SU-DHL-6 (cell line): ENCODE data around the gene EFNB2.

ENCODE experiments used
- CTCF ChIP-seq: fragments of 200-600 bp; sonication (generic); IDR thresholded peaks from one replicate; pipeline ENCODE4 v1.5.1; 2017; ENCODE audit warnings: antibody characterized with exemption, mild to moderate bottlenecking, low read length, moderate library complexity; ENCODE audit not compliant: insufficient read depth, poor library complexity, severe bottlenecking
- EZH2phosphoT487 ChIP-seq: fragments of 200-600 bp; sonication (generic), shearing (Covaris generic); conservative IDR thresholded peaks from 2 replicates; pipeline ENCODE4 v1.6.1; 2018; ENCODE audit warnings: mild to moderate bottlenecking, antibody characterized with exemption, low read length, moderate library complexity, mixed read lengths

GRCh38 chr13:106568299-106569003, 33.0 kb upstream of the EFNB2 start:
- no peak for TF ChIP-seq CTCF
- TF ChIP-seq EZH2phosphoT487, result no peak
